Effector memory CD4-positive, alpha-beta T cell (primary cell): ENCODE results near the gene NUP210L.
"Not testable (repeated sequence)": the region's sequence is repeated elsewhere in the genome, so short reads cannot be mapped to it uniquely, and the experiment has no call there.

Source experiments
- DNase-seq, 3 donors: peaks; one replicate each; pipeline ENCODE4 v3.0.0-alpha.2; 2020
- H3K27ac ChIP-seq: 2 replicates; pipeline ENCODE4 v1.7.0; 2013; ENCODE audit warnings: mild to moderate bottlenecking, low read length, moderate library complexity; ENCODE audit not compliant: insufficient read depth, poor library complexity, severe bottlenecking
- H3K27me3 ChIP-seq: replicated peaks from 2 replicates; pipeline ENCODE4 v1.7.0; 2013; ENCODE audit warnings: mild to moderate bottlenecking, low read length; ENCODE audit not compliant: insufficient read depth, control insufficient read depth, poor library complexity, severe bottlenecking
- H3K36me3 ChIP-seq: 2 replicates; pipeline ENCODE4 v1.7.0; 2013; ENCODE audit warnings: mild to moderate bottlenecking, low read length, moderate library complexity; ENCODE audit not compliant: control insufficient read depth, insufficient read depth
- H3K4me1 ChIP-seq: 2 replicates; pipeline ENCODE4 v1.7.0; 2013; ENCODE audit warnings: low read length, mild to moderate bottlenecking; ENCODE audit not compliant: control insufficient read depth, insufficient read depth, poor library complexity, severe bottlenecking
- H3K4me3 ChIP-seq: 2 replicates; pipeline ENCODE4 v1.7.0; 2013; ENCODE audit warnings: low read length, low read depth, mild to moderate bottlenecking; ENCODE audit not compliant: insufficient read depth, poor library complexity, severe bottlenecking
- H3K9me3 ChIP-seq: 2 replicates; pipeline ENCODE4 v1.7.0; 2013; ENCODE audit warnings: mild to moderate bottlenecking, low read length, moderate library complexity; ENCODE audit not compliant: control insufficient read depth

Gene NUP210L

DNA sequence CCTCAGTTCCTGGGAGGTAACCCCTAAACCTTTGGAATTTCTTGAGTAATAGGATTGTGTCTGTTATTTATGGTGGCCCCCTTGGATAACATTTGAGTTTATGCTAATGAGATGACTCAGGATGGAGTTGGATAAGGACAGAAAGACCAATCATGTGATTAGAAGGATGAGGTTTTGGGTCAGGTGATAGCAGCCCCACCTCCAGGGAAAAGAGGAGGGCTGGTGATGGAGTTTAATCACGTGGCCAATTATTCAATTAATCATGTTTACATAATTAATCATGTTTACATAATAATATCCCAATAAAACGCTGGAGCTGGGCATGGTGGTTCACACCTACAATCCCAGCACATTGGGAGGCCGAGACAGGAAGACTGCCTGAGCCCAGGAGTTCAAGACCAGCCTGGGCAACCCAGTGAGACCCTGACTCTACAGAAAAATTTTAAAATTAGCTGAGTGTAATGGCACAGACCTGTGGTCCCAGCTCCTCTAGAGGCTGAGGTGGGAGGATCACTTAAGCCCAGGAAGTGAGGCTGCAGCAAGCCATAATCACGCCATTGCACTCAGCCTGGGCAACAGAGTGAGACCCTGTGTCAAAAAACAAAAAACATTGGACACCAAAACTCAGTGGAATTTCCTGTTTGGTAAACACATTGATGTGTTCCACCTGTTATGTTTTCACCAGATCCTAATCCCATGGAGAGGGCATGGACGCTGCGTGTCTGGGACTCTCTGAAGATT lies 73.3 kb downstream of the NUP210L start:
- no peaks in the 10 kb centered on the region for H3K36me3 ChIP-seq
- no peaks in the 10 kb centered on the region for H3K4me1 ChIP-seq
- no peak overlapping the region for H3K27ac ChIP-seq
- H3K4me3 ChIP-seq = no peak overlapping the region
- no peaks in the 10 kb centered on the region for H3K27me3 ChIP-seq
- DNase-seq = no peak
- H3K9me3 ChIP-seq = peaks cover under 1% of the 10 kb centered on the region

DNA sequence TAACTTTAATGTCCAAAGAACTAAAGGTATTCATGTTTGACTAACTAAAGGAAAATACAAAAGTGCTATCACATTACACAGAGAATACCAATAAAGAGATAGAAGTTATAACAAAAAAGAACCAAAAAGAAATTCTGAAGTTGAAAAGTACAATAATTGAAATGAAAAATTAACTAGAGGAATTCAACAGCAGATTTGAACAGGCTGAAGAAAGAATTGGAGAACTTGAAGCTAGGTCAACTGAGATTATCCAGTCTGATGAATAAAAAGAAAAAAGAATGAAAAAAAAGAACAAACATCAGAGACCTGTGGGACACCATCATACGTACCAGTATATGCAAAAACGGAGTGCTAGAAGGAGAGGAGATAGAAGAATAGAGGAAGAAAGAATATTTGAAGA lies 78.5 kb downstream of the NUP210L start:
- Histone ChIP-seq H3K9me3 (peaks cover 3% of the 10 kb centered on the region), H3K27ac (no peak overlapping the region), H3K4me1 (no peaks in the 10 kb centered on the region), H3K4me3 (no peak overlapping the region), H3K36me3 (no peaks in the 10 kb centered on the region), H3K27me3 (no peaks in the 10 kb centered on the region)
- DNase-seq = no peak

DNA sequence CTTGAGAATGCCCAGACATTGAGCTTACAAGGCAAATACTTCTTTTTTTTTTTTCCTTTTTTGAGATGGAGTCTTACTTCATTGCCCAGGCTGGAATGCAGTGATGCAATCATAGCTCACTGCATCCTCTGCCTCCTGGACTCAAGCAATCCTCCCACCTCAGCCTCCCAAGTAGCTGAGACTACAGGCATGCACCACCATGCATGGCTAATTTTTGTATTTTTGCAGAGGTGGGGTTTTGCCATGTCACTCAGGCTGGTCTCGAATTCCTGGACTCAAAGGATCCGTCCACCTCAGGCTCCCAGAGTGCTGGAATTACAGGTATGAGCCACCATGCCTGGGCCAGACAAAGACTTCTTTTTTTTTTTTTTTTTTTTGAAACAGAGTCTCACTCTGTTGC lies 79.1 kb downstream of the NUP210L start:
- Histone ChIP-seq H3K27ac (no peak overlapping the region), H3K9me3 (peaks cover 3% of the 10 kb centered on the region), H3K4me3 (no peak overlapping the region), H3K36me3 (no peaks in the 10 kb centered on the region), H3K27me3 (no peaks in the 10 kb centered on the region), H3K4me1 (no peaks in the 10 kb centered on the region)
- no peak for DNase-seq

DNA sequence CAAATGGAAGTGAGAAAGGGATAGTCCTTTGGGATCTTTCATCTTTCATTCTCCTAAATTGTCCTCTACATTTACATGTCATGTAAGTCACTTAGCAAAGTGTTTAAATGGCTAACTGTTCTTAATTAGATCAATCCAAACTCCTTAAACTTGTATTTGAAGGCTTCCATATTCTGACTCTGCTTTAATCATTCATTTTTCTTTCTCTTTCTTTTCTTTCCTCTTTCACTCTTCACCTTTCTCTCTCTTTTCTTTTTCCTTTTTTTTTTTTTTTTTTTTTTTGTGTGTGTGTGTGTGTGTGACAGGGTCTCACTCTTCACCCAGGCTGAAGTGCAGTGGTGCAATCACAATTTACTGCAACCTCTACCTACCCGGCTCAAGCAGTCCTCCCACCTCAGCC lies 92.6 kb downstream of the NUP210L start:
- no peak overlapping the region for H3K27ac ChIP-seq
- no peak overlapping the region for H3K4me3 ChIP-seq
- no peaks in the 10 kb centered on the region for H3K36me3 ChIP-seq
- H3K27me3 ChIP-seq = no peaks in the 10 kb centered on the region
- H3K4me1 ChIP-seq = no peaks in the 10 kb centered on the region
- no peak for DNase-seq
- H3K9me3 ChIP-seq = no peaks in the 10 kb centered on the region

DNA sequence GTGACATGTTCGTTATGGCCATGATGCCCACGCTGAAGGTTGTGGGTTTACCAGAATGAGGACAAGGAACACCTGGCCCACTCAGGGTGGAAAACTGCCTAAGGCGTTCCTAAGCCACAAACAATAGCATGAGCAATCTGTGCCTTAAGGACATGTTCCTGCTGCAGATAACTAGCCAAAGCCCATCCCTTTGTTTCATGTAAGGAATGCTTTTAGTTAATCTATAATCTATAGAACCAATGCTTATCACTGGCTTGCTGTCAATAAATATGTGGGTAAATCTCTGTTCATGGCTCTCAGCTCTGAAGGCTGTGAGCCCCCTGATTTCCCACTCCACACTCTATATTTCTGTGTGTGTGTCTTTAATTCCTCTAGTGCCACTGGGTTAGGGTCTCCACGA lies 107.4 kb downstream of the NUP210L start:
- not testable (repeated sequence) for H3K4me1 ChIP-seq, H3K27ac ChIP-seq, DNase-seq, H3K36me3 ChIP-seq, H3K4me3 ChIP-seq, H3K27me3 ChIP-seq, H3K9me3 ChIP-seq

DNA sequence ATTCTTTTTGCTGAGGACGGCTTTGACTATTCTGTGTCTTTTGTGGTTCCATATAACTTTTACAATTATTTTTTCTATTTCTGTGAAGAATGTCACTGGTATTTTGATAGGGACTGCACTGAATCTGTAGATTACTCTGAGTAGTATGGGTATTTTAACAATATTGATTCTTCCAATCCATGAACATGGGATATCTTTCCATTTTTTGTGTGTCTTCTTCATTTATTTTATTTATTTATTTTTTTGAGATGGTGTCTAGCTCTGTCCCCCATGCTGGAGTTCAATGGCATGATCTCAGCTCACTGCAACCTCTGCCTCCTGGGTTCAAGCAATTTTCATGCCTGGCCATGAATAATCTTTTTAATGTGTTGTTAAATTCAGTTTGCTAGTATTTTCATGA lies 121.2 kb downstream of the NUP210L start:
- DNase-seq, H3K4me1 ChIP-seq, H3K27me3 ChIP-seq, H3K27ac ChIP-seq, H3K4me3 ChIP-seq, H3K9me3 ChIP-seq, H3K36me3 ChIP-seq: not testable (repeated sequence)

DNA sequence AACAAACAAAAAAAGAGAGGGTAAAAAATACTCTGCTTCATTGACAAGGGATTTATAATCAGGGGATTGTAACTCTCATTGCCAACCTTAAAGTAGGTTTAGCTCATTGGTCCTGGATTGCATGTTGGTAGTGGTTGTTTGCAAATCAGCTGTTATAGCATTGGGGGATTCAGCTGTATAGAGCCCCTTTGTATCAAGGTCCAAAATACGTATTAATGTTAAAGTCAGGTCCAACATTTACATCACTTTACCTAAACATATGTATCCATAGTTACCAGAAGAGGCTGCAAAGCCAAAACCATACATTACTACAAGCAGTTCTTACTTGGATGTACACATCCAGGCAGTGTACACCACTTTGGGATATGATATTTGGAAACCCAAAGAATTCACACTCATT lies 134.9 kb downstream of the NUP210L start:
- DNase-seq = no peak
- Histone ChIP-seq H3K4me3 (no peak overlapping the region), H3K36me3 (no peaks in the 10 kb centered on the region), H3K27ac (no peak overlapping the region), H3K9me3 (no peaks in the 10 kb centered on the region), H3K4me1 (no peaks in the 10 kb centered on the region), H3K27me3 (no peaks in the 10 kb centered on the region)

DNA sequence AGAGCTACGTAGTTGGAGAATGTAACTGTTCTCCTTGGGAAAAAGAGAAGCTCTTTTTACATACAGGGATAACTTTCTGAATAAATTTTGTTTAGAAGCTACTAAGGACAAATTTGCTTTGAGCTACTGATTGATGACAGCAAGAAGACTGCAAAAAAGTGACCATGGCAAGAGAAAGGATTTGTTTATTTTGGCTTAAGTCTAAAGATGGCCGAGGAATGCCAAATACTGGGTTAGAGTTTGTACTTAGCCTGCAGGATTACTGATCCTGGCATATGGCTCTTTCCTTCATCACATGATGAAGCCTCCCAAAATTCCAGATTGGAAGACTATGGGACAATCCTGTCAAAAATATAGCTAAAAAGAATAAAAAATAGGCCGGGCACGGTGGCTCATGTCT lies 135.6 kb downstream of the NUP210L start:
- Histone ChIP-seq H3K27me3 (no peaks in the 10 kb centered on the region), H3K9me3 (no peaks in the 10 kb centered on the region), H3K36me3 (no peaks in the 10 kb centered on the region), H3K27ac (no peak overlapping the region), H3K4me3 (no peak overlapping the region), H3K4me1 (no peaks in the 10 kb centered on the region)
- DNase-seq = no peak

DNA sequence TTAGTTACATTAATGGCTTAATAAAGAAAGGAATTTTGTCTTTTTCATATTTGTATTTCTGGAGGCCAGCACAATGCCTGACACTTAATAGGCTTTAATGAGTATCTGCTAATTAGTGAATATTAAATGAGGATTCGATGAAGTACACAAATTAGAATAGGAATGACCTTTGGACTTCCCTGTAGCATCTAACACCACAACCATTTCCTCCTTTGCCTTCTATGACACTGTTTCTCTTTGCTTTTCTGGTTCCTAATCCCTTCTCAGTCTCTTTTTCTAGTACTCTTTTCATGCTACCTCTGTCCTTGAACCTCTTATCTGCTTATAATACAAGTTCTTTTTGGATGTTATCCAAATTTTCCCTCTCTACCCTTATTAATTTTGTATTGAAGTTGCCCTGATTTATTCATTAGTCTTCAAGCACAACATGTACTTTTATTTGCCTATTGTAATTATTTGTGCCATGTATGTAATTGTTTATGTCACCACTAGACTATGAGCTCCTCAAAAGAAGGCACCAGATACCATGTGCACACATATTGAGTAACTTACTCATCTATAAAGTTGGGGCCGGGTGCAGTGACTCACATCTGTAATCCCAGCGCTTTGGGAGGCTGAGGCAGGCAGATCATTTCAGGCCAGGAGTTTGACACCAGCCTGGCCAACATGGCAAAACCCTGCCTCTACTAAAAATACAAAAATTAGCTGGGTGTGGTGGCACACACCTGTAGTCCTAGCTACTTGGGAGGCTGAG lies 140.5 kb downstream of the NUP210L start:
- Histone ChIP-seq H3K4me3 (no peak overlapping the region), H3K36me3 (no peaks in the 10 kb centered on the region), H3K27me3 (no peaks in the 10 kb centered on the region), H3K9me3 (no peaks in the 10 kb centered on the region), H3K4me1 (no peaks in the 10 kb centered on the region), H3K27ac (no peak overlapping the region)
- DNase-seq = no peak

DNA sequence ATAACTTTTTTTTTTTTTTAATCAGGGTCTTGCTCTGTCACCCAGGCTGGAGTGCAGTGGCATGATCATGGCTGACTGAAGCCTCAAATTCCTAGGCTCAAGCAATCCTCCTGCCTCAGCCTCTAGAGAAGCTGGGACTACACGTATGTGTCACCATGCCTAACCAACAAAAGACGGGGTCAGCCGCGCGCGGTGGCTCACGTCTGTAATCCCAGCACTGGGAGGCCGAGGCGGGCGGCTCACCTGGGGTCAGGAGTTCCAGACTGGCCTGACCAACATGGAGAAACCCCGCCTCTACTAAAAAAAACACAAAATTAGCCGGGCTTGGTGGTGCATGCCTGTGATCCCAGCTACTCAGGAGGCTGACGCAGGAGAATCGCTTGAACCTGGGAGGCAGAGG lies 142.3 kb downstream of the NUP210L start:
- H3K4me3 ChIP-seq, H3K9me3 ChIP-seq, H3K36me3 ChIP-seq, H3K4me1 ChIP-seq, H3K27me3 ChIP-seq, H3K27ac ChIP-seq, DNase-seq: not testable (repeated sequence)
